Mammary epithelial cell (primary cell): ENCODE data around the gene RAI14.

Experiments used
- EZH2 ChIP-seq: IDR thresholded peaks from 2 replicates; pipeline ENCODE4 v1.6.1; 2012; ENCODE audit warnings: low read length, inconsistent platforms, borderline replicate concordance
- TF ChIP-seq, protein P1 (sequence below), 2 donors: IDR thresholded peaks in 1 of 2; conservative IDR thresholded peaks in 1 of 2; 2 replicates each; pipeline ENCODE4 v1.5.1; 2011 to 2012; ENCODE audit warnings: inconsistent platforms in 2 of 2, low read length in 2 of 2, mild to moderate bottlenecking in 2 of 2, control low read depth in 1 of 2, low read depth in 1 of 2; ENCODE audit not compliant: insufficient read depth in 1 of 2; ENCODE audit errors: extremely low read depth in 1 of 2

DNA sequence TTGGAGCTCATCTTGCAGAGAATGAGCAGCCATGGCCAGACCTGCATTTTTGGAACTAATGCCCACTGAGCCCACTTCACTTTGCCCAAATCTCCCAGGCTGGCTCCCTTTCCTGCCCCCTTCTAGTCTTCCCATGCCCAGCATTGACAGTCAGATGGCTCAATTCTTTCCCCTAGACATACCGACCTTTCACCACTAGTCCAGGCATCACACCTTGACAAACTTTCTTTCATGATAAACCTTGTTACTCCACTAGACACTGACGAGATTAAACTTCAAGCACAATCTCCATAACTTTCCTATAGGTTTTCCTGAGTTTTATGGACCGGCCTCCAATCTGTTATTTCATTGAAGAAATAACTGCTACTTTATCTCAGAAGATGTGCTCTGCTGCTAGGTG, 47.8 kb upstream of the RAI14 start:
- TF ChIP-seq, protein P1, sequence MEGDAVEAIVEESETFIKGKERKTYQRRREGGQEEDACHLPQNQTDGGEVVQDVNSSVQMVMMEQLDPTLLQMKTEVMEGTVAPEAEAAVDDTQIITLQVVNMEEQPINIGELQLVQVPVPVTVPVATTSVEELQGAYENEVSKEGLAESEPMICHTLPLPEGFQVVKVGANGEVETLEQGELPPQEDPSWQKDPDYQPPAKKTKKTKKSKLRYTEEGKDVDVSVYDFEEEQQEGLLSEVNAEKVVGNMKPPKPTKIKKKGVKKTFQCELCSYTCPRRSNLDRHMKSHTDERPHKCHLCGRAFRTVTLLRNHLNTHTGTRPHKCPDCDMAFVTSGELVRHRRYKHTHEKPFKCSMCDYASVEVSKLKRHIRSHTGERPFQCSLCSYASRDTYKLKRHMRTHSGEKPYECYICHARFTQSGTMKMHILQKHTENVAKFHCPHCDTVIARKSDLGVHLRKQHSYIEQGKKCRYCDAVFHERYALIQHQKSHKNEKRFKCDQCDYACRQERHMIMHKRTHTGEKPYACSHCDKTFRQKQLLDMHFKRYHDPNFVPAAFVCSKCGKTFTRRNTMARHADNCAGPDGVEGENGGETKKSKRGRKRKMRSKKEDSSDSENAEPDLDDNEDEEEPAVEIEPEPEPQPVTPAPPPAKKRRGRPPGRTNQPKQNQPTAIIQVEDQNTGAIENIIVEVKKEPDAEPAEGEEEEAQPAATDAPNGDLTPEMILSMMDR (conservative IDR thresholded peaks at IDR 0.05 in 1 of 2, IDR thresholded peaks at IDR 0.05 in 1 of 2; ENCODE audit: extremely low read depth in 1 of 2, insufficient read depth in 1 of 2, low read depth in 1 of 2, low read length in 2 of 2), result no peak
- no peak for TF ChIP-seq EZH2
